Spleen (tissue), 11 donors: ENCODE measurements around the gene RSBN1L. TPM values are rescaled to one million over a fixed set of nuclear protein-coding genes. Genes with fewer than 3 reads are reported as not detected.

Source experiments
- DNase-seq: peaks from one replicate; pipeline ENCODE4 v3.0.0-alpha.2; 2020
- H3K27ac ChIP-seq, 8 donors: fragments of 200-600 bp; sonication (generic) in 7 of 8; 1 replicate in 4 of 8; 2 replicates in 4 of 8; pipeline versions ENCODE4 v1.5.0 to v1.8.0; 2016 to 2021; ENCODE audit warnings: inconsistent platforms in 4 of 8, mild to moderate bottlenecking in 4 of 8, moderate library complexity in 1 of 8
- H3K27me3 ChIP-seq, 7 donors: fragments of 200-600 bp; sonication (generic) in 6 of 7; replicated peaks in 1 of 7; 1 replicate in 4 of 7; 2 replicates in 3 of 7; pipeline versions ENCODE4 v1.5.0 to v1.8.0; 2016 to 2021; ENCODE audit warnings: inconsistent platforms in 3 of 7, mild to moderate bottlenecking in 1 of 7
- H3K36me3 ChIP-seq, 6 donors: fragments of 200-600 bp; sonication (generic) in 5 of 6; 1 replicate in 4 of 6; 2 replicates in 2 of 6; pipeline versions ENCODE4 v1.5.0 to v1.8.0; 2016 to 2021; ENCODE audit warnings: inconsistent platforms in 2 of 6
- H3K4me1 ChIP-seq, 6 donors: fragments of 200-600 bp; sonication (generic) in 5 of 6; 1 replicate in 3 of 6; 2 replicates in 3 of 6; pipeline versions ENCODE4 v1.5.0 to v1.8.0; 2016 to 2021; ENCODE audit warnings: inconsistent platforms in 3 of 6
- H3K4me3 ChIP-seq, 8 donors: fragments of 200-600 bp; sonication (generic) in 7 of 8; 1 replicate in 4 of 8; 2 replicates in 4 of 8; pipeline versions ENCODE4 v1.5.0 to v1.8.0; 2016 to 2021; ENCODE audit warnings: inconsistent platforms in 4 of 8, mild to moderate bottlenecking in 4 of 8, moderate library complexity in 2 of 8
- H3K9me3 ChIP-seq, 8 donors: fragments of 200-600 bp; sonication (generic) in 7 of 8; 1 replicate in 4 of 8; 2 replicates in 4 of 8; pipeline versions ENCODE4 v1.5.0 to v1.8.0; 2016 to 2021; ENCODE audit warnings: inconsistent platforms in 4 of 8
- POLR2A ChIP-seq, 3 donors: fragments of 450-650 bp; IDR thresholded peaks; one replicate each; pipeline ENCODE4 v1.5.1; 2017; ENCODE audit warnings: antibody characterized with exemption in 3 of 3, mild to moderate bottlenecking in 1 of 3
- POLR2AphosphoS5 ChIP-seq, 3 donors: sonication (generic); formaldehyde crosslinking; IDR thresholded peaks; one replicate each; pipeline ENCODE4 v1.5.1; 2017; ENCODE audit warnings: antibody characterized with exemption in 3 of 3
- WGBS, 5 donors: extraction: QIAGEN DNeasy Blood & Tissue Kit in 3 of 5; methylation state at CpG; one replicate each; pipeline versions ENCODE4 v1.1.5 to v1.1.7; 2013 to 2018; 5-methylcytosine and 5-hydroxymethylcytosine counted together
- intact Hi-C: fragments of 100-400 bp; cut with DNase I; formaldehyde crosslinking; loops from one replicate; pipeline ENCODE4 v1.15.0; 2023; ENCODE audit warnings: low total_unique reads
- polyA plus RNA-seq, 3 donors: library from polyadenylated mRNA; stranded (reverse); fragments of 200-250 nt; gene quantifications; one replicate each; pipeline ENCODE4 v1.2.1, GENCODE V29; 2013
- total RNA-seq, 7 donors: library from RNA; depleted of rRNA in 3 of 7; stranded (reverse); fragments of >200 nt in 3 of 7; fragmentation: NEBNext Ultra II Directional in 4 of 7; extraction: Animal tissue kit (Norgen Biotek cat#: 25700) in 4 of 7; gene quantifications; one replicate each; pipeline versions ENCODE4 v1.1.0 to v1.2.1, GENCODE V29; 2016 to 2021
- TF ChIP-seq, protein P1 (sequence below), 11 experiments: fragments of 200-600 bp in 7 of 11; fragments of 450-650 bp in 4 of 11; sonication (generic) in 4 of 11; IDR thresholded peaks in 8 of 11; conservative IDR thresholded peaks in 3 of 11; 1 replicate in 7 of 11; 2 replicates in 4 of 11; pipeline versions ENCODE4 v1.4.0 to v1.8.0; 2016 to 2021; ENCODE audit warnings: antibody characterized with exemption in 11 of 11, inconsistent platforms in 4 of 11, mild to moderate bottlenecking in 1 of 11
- donor health status: healthy with polysubstance abuse.
- donor health status: DM: no; HTN: no; CAD: no; lungs with moderate emphysema.
- donor health status: DM: no; HTN: no; CAD: no.
- donor health status: Bipolar disorder and iron deficiency.
- donor health status: healthy.
- donor health status: DM: no; HTN: no; CAD: no.
- donor health status: DM: yes; HTN: yes; CAD: no.

The RSBN1L gene
- total and polyA plus RNA-seq, 10 donors, result 9.4 to 32.5 (median 27.5) TPM

DNA sequence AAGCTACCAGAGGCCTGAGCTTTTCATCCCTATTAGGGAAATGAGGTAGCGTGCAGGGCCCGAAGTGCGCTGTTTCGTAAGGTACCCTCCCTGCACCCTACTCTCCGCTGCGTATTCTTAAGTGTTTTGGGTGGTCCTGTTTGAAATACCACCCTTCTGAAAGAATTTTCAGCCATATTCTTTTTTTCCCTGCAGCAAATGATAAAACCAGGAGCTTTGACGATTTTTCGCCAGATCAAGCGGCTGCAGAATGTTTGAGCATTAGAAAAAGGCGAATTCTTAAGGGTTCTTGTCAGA is 1.2 kb downstream of the RSBN1L start:
- Histone ChIP-seq H3K36me3 (peaks cover 0 to 12% (median 0%) of the 10 kb centered on the region in 6 donors), H3K27me3 (no peaks in the 10 kb centered on the region), H3K9me3 (no peaks in the 10 kb centered on the region), H3K27ac (peak overlapping the region; percentile 79 to 99 (median 96)), H3K4me3 (peak overlapping the region; percentile 78 to 100 (median 97)), H3K4me1 (peaks cover 31 to 85% (median 69%) of the 10 kb centered on the region in 6 donors)
- WGBS, 5 donors, result 0 to 1% (median 1%) methylated on average over 10 of the region's 10 CpGs
- peak in 1 of 3 donors; percentile 28 for TF ChIP-seq POLR2AphosphoS5 (IDR thresholded peaks at IDR 0.05)
- TF ChIP-seq, protein P1, sequence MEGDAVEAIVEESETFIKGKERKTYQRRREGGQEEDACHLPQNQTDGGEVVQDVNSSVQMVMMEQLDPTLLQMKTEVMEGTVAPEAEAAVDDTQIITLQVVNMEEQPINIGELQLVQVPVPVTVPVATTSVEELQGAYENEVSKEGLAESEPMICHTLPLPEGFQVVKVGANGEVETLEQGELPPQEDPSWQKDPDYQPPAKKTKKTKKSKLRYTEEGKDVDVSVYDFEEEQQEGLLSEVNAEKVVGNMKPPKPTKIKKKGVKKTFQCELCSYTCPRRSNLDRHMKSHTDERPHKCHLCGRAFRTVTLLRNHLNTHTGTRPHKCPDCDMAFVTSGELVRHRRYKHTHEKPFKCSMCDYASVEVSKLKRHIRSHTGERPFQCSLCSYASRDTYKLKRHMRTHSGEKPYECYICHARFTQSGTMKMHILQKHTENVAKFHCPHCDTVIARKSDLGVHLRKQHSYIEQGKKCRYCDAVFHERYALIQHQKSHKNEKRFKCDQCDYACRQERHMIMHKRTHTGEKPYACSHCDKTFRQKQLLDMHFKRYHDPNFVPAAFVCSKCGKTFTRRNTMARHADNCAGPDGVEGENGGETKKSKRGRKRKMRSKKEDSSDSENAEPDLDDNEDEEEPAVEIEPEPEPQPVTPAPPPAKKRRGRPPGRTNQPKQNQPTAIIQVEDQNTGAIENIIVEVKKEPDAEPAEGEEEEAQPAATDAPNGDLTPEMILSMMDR (IDR thresholded peaks at IDR 0.05 in 8 of 11, conservative IDR thresholded peaks at IDR 0.05 in 3 of 11), result no peak
- no peak for TF ChIP-seq POLR2A (IDR thresholded peaks at IDR 0.05)
- intact Hi-C loops, result loop anchor here (10.0 kb wide), 1 partner anchor 57 kb away; no protein-coding TSS in a partner anchor
- DNase-seq, result peak; percentile 83

DNA sequence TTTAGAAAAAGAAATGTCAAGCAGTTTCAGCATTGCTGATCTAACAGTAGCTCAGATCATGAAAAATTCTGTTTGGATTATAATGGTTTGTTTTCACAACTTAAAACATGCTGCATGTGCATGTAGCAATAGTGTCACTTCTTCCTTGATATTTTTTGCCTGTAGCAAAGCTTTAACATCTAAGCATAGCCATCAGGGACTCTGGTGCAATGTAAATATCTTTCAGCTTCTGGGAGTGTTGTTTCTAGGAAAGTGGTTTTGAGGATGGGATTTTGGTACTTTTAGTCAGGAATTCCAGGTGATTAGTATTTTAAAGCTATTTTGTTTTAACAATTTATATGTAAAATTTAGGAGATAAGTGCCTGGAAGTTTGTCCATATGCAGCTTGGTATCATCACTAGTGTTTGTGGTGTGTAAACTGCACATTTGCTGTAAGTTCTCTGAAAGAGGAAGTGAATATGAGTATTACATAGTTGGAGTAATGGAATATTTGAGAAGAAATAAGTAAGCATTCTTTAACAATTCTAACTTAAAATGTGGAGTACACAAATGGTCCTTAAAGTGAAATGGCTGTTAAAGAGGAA is 1.9 kb downstream of the RSBN1L start:
- H3K36me3 ChIP-seq, result peaks cover 0 to 12% (median 0%) of the 10 kb centered on the region in 6 donors
- intact Hi-C loops, result loop anchor here (10.0 kb wide), 1 partner anchor 57 kb away; no protein-coding TSS in a partner anchor
- no peak for DNase-seq
- H3K9me3 ChIP-seq, result no peaks in the 10 kb centered on the region
- TF ChIP-seq, protein P1 (IDR thresholded peaks at IDR 0.05 in 8 of 11, conservative IDR thresholded peaks at IDR 0.05 in 3 of 11), result no peak
- TF ChIP-seq POLR2A (IDR thresholded peaks at IDR 0.05) (no peak), POLR2AphosphoS5 (IDR thresholded peaks at IDR 0.05) (no peak)
- H3K27ac ChIP-seq, result peak overlapping the region; percentile 79 to 99 (median 96)
- H3K4me1 ChIP-seq, result peaks cover 38 to 85% (median 75%) of the 10 kb centered on the region in 6 donors
- peak overlapping the region; percentile 78 to 100 (median 97) for H3K4me3 ChIP-seq
- no peaks in the 10 kb centered on the region for H3K27me3 ChIP-seq

DNA sequence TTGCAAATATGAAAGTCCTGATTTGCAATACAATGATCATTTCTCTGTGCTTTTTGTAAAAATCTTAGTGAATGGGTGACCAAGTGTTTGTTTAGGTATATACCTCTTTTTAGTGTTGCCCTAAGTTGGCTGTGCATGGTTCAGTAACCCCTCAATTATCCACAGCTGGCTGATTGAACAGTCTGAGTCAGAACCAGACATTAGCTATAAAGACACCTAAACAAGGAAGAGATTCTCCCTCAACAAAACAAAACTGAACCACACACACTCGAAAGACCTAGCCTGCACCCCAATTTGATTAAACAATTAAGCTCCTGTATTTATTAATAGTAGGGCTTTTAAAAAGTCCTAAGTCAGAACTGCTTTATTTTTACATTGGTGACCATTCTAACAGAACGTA is 2.8 kb downstream of the RSBN1L start:
- Histone ChIP-seq H3K4me3 (peak overlapping the region in 3 of 8 donors; percentile 96 to 100 (median 98)), H3K36me3 (peaks cover 0 to 12% (median 0%) of the 10 kb centered on the region in 6 donors), H3K4me1 (peaks cover 41 to 85% (median 76%) of the 10 kb centered on the region in 6 donors), H3K9me3 (no peaks in the 10 kb centered on the region), H3K27ac (peak overlapping the region; percentile 4 to 99 (median 96)), H3K27me3 (no peaks in the 10 kb centered on the region)
- DNase-seq, result no peak
- intact Hi-C loops, result loop anchor here (10.0 kb wide), 1 partner anchor 56 kb away; no protein-coding TSS in a partner anchor
- TF ChIP-seq POLR2AphosphoS5 (IDR thresholded peaks at IDR 0.05) (no peak), POLR2A (IDR thresholded peaks at IDR 0.05) (no peak)
- TF ChIP-seq, protein P1 (IDR thresholded peaks at IDR 0.05 in 8 of 11, conservative IDR thresholded peaks at IDR 0.05 in 3 of 11), result no peak
- WGBS, 5 donors, result 33 to 51% (median 46%) methylated on average over 2 of the region's 2 CpGs

DNA sequence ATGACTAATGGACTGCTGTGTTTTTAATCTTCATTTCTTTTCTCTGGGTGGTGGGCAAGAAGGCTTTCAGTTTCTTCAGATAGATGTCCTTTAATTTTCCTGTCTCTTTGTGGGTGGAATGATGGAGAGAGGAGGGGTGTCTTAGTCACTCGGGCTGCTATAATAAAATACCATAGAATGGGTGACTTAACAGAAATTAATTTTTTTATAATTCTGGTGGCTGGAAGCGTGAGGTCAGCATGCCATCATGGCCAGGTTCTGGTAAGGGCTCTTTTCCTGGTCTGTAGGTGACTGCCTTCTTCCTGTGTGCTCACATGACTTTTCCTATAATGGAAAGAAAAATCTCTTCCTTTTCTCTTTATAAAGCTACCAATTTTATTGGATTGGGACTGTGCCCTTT is 6.3 kb downstream of the RSBN1L start:
- H3K4me3 ChIP-seq, result no peak overlapping the region
- intact Hi-C loops, result no loop called here
- H3K9me3 ChIP-seq, result no peaks in the 10 kb centered on the region
- WGBS, 5 donors, result 39 to 83% (median 57%) methylated on average over 2 of the region's 2 CpGs
- DNase-seq, result no peak
- H3K4me1 ChIP-seq, result peaks cover 38 to 99% (median 64%) of the 10 kb centered on the region in 6 donors
- TF ChIP-seq POLR2A (IDR thresholded peaks at IDR 0.05), result no peak
- TF ChIP-seq, protein P1 (IDR thresholded peaks at IDR 0.05 in 8 of 11, conservative IDR thresholded peaks at IDR 0.05 in 3 of 11), result no peak
- TF ChIP-seq POLR2AphosphoS5 (IDR thresholded peaks at IDR 0.05), result no peak
- peak overlapping the region in 2 of 8 donors; percentile 6 to 98 for H3K27ac ChIP-seq
- H3K36me3 ChIP-seq, result peaks cover 0 to 30% (median 5%) of the 10 kb centered on the region in 6 donors
- H3K27me3 ChIP-seq, result no peaks in the 10 kb centered on the region
